BJ (cell line): ENCODE data around the gene PVALEF. TPM values are rescaled to one million over a fixed set of nuclear protein-coding genes. Genes with fewer than 3 reads are reported as not detected.

ENCODE experiments used
- CTCF ChIA-PET: fragments of 350-600 bp; formaldehyde crosslinking; extraction: SDS; loops from one replicate; lab custom pipeline; 2021; ENCODE audit warnings: antibody characterized with exemption, inconsistent platforms; lab: Yijun Ruan, JAX
- POLR2A ChIA-PET: fragments of 300-600 bp; sonication (Branson Sonifier 250); formaldehyde crosslinking; extraction: SDS; loops from one replicate; lab custom pipeline; 2021; ENCODE audit warnings: antibody characterized with exemption; lab: Charles Lee
- DNase-seq: peaks from one replicate; pipeline ENCODE4 v3.0.0-alpha.2; 2011; ENCODE audit warnings: low read depth
- H3K27me3 ChIP-seq: 2 replicates; pipeline ENCODE4 v1.6.0; 2011; ENCODE audit warnings: low read length; ENCODE audit not compliant: control insufficient read depth, insufficient read depth
- H3K36me3 ChIP-seq: 2 replicates; pipeline ENCODE4 v1.5.1; 2011; ENCODE audit warnings: low read length; ENCODE audit not compliant: control insufficient read depth, insufficient read depth
- H3K4me3 ChIP-seq: 2 replicates; pipeline ENCODE4 v1.5.1; 2011; ENCODE audit warnings: low read depth, mild to moderate bottlenecking, control low read depth, low read length
- CTCF ChIP-seq: IDR thresholded peaks from 2 replicates; pipeline ENCODE4 v1.5.1; 2011; ENCODE audit warnings: low read depth, mild to moderate bottlenecking, control low read depth, inconsistent platforms, low read length, moderate library complexity; ENCODE audit not compliant: insufficient read depth
- polyA plus RNA-seq: library from polyadenylated mRNA; depleted of rRNA; stranded (reverse); fragments of >200 nt; gene quantifications from 2 replicates; pipeline ENCODE4 v1.2.3, GENCODE V29; 2011

PVALEF gene
- polyA plus RNA-seq, 1 experiment = not detected

DNA sequence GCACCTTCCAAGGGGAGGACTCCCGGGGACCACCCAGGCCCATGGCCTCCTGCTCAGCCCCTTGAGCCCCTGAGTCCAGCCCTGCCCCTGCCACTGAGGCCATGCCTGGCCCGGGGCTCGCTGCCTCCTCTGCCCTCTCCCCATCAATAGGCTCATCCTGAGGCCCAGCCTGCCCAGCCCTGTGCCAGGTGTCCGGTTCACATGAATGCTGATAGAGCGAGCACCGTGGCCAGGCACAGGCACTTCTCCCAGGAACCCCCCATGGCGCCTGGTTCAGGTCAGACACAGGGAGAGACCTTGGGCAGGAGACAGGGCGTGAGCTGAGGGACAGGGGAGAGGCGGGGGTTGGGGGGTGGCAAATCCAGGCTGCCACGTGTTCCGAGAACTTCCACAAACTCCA, 2.8 kb upstream of the PVALEF start:
- DNase-seq = no peak
- ChIA-PET CTCF (no interaction called here), POLR2A (no interaction called here)
- H3K36me3 ChIP-seq = no peaks in the 10 kb centered on the region
- peaks cover 17% of the 10 kb centered on the region for H3K27me3 ChIP-seq
- no peak for TF ChIP-seq CTCF
- no peak overlapping the region for H3K4me3 ChIP-seq

GRCh38 chr17:81163051-81163695, 2.1 kb upstream of the PVALEF start:
- ChIA-PET POLR2A (no interaction called here), CTCF (no interaction called here)
- Histone ChIP-seq H3K27me3 (peaks cover 24% of the 10 kb centered on the region), H3K4me3 (no peak overlapping the region), H3K36me3 (no peaks in the 10 kb centered on the region)
- no peak for TF ChIP-seq CTCF
- DNase-seq = no peak

- H3K4me3 ChIP-seq = no peak overlapping the region
- H3K27me3 ChIP-seq = peaks cover 24% of the 10 kb centered on the region
- ChIA-PET POLR2A (no interaction called here), CTCF (no interaction called here)
- DNase-seq = no peak
- H3K36me3 ChIP-seq = no peaks in the 10 kb centered on the region
- no peak for TF ChIP-seq CTCF
Observed at GRCh38 chr17:81163703-81164370, 1.5 kb upstream of the PVALEF start.

DNA sequence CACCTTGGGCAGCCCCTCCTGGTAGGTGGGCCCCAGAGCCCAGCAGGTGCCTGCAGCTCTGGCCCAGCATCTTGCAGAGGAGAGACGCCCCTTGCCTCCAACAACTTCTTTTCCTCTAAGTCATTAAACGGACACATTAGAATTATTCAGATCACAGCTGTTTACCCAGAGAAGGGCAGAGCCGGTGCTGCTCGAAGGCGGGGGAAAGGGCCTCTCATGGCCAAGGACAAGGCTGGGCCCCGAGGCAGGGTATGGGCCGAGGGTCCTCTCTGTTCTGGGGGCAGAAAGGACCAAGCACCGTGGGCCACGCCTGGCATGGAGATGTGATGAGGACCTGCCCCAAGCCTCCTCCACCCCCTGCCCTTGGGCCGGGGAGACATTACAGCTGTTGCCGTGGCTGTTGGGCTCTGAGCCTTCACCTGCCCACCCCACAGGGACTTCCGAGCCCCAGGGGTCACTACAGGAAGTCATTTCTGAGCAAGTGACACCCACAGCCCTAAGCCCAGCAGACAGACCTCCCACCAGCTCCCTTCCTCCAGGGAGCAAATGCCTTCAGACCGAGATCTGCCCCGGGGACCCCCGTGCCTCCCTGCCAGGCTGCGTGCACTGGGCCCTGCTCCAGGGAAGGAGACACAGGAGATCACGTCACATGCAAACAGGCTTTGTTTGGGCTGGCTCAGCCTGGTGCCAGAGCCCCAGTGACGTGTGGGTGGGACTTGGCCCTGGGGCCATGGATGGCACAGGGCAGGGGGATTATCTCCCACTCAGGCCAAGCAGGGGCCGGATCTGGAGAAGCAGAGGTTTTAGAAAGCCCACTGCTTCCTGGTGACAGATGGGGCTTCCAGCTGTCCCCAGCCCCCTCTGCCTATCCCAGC, 699 bp upstream of the PVALEF start:
- no peak overlapping the region for H3K4me3 ChIP-seq
- DNase-seq = no peak

More for the DNA sequence above, 699 bp upstream of the PVALEF start:
- no peaks in the 10 kb centered on the region for H3K36me3 ChIP-seq
- peaks cover 24% of the 10 kb centered on the region for H3K27me3 ChIP-seq
- CTCF ChIA-PET = interaction anchor here (0.7 to 0.8 kb wide), 2 partner anchors 11 to 21 kb away, joined by 3 to 4 read pairs; no protein-coding TSS in a partner anchor
- TF ChIP-seq CTCF = no peak
- POLR2A ChIA-PET = no interaction called here
